Gastroesophageal sphincter (tissue), 4 donors: Measurements from ENCODE around the gene FOXE3. TPM values are rescaled to one million over a fixed set of nuclear protein-coding genes. Genes with fewer than 3 reads are reported as not detected.

Experiments used
- ATAC-seq: fragments of 150-250 bp; one replicate; pipeline ENCODE4 v1.9.1; 2016; ENCODE audit warnings: mild to moderate bottlenecking, moderate library complexity
- H3K27ac ChIP-seq, 4 donors: fragments of 200-600 bp; sonication (generic) in 3 of 4; 1 replicate in 3 of 4; 2 replicates in 1 of 4; pipeline ENCODE4 v1.5.1; 2016 to 2019
- H3K27me3 ChIP-seq: fragments of 200-600 bp; sonication (generic); one replicate; pipeline ENCODE4 v1.5.1; 2019
- H3K36me3 ChIP-seq, 2 donors: fragments of 200-600 bp; sonication (generic); one replicate each; pipeline ENCODE4 v1.5.1; 2019; ENCODE audit warnings: control low read depth in 1 of 2
- H3K4me1 ChIP-seq, 3 donors: fragments of 200-600 bp; sonication (generic); 1 replicate in 2 of 3; 2 replicates in 1 of 3; pipeline ENCODE4 v1.5.1; 2016 to 2019; ENCODE audit warnings: control low read depth in 2 of 3
- H3K4me3 ChIP-seq, 2 donors: fragments of 200-600 bp; sonication (generic); one replicate each; pipeline ENCODE4 v1.5.1; 2019; ENCODE audit warnings: mild to moderate bottlenecking in 1 of 2, moderate library complexity in 1 of 2
- H3K9me3 ChIP-seq, 3 donors: fragments of 200-600 bp; sonication (generic); one replicate each; pipeline ENCODE4 v1.5.1; 2017 to 2019; ENCODE audit warnings: control low read depth in 2 of 3
- EP300 ChIP-seq: sonication (generic); formaldehyde crosslinking; IDR thresholded peaks from one replicate; pipeline ENCODE4 v1.6.1; 2017; ENCODE audit warnings: antibody characterized with exemption, mild to moderate bottlenecking
- POLR2A ChIP-seq, 2 donors: fragments of 450-650 bp; IDR thresholded peaks; one replicate each; pipeline ENCODE4 v1.6.1; 2017; ENCODE audit warnings: antibody characterized with exemption in 2 of 2, mild to moderate bottlenecking in 2 of 2, moderate library complexity in 1 of 2
- POLR2AphosphoS5 ChIP-seq: sonication (generic); formaldehyde crosslinking; IDR thresholded peaks from one replicate; pipeline ENCODE4 v1.6.1; 2017; ENCODE audit warnings: antibody characterized with exemption
- WGBS, 2 donors: methylation state at CpG; one replicate each; pipeline ENCODE4 v1.1.5; 2018; ENCODE audit warnings: low coverage in 1 of 2; 5-methylcytosine and 5-hydroxymethylcytosine counted together
- total RNA-seq, 4 donors: library from RNA; depleted of rRNA; stranded (reverse); fragments of >200 nt; gene quantifications; one replicate each; pipeline ENCODE4 v1.1.0, GENCODE V29; 2016
- TF ChIP-seq, protein P1 (sequence below), 4 experiments: fragments of 200-600 bp in 2 of 4; fragments of 450-650 bp in 2 of 4; sonication (generic) in 1 of 4; IDR thresholded peaks; one replicate each; pipeline ENCODE4 v1.5.1; 2017 to 2019; ENCODE audit warnings: antibody characterized with exemption in 4 of 4, mild to moderate bottlenecking in 2 of 4, moderate library complexity in 2 of 4

FOXE3 gene
- not detected for total RNA-seq

DNA sequence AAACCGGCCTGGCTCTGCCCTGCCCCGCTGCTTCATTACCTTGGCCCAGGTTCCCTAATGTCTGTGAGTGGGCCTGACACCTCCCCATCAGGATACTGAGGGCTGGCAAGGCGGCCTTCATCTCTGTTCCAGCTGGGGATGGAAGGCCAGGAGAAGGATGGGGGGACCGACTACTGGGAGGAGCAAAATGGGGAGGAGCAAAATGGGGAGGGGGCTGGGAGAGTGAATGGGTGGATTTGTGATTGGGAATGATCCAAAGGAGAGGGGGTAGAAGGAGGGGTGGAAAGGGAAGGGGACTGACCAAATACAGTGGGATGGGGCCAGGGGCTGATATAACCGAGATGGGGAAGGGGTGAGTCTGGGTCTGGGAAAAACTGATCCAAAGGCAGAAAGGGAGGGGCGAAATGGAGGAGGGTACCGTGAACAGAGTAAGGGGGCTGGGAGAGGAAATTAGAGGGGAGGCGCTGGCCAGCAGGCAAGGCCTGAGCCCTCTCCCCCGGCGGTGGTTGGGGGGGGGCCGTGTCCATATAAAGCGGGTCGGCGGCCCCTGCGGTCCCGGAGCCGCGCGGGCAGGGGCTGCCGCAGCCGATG, at the start of gene FOXE3:
TSS of gene FOXE3 (plus strand) at position 558 of the 591 bp plus-strand sequence. CDS start at position 589, 31 bp downstream.
- peaks cover 83% of the 10 kb centered on the region for H3K27me3 ChIP-seq
- no peaks in the 10 kb centered on the region for H3K36me3 ChIP-seq
- TF ChIP-seq POLR2A (IDR thresholded peaks at IDR 0.05) = no peak
- no peak within 1 kb of the TSS for H3K27ac ChIP-seq
- no peak for ATAC-seq
- H3K4me3 ChIP-seq = peak within 1 kb of the TSS in 1 of 2 donors; percentile 32
- H3K9me3 ChIP-seq = no peaks in the 10 kb centered on the region
- peaks cover 0 to 13% (median 0%) of the 10 kb centered on the region in 3 donors for H3K4me1 ChIP-seq
- WGBS, 2 donors = 19 to 30% methylated on average over 6 to 13 of the region's 21 CpGs

DNA sequence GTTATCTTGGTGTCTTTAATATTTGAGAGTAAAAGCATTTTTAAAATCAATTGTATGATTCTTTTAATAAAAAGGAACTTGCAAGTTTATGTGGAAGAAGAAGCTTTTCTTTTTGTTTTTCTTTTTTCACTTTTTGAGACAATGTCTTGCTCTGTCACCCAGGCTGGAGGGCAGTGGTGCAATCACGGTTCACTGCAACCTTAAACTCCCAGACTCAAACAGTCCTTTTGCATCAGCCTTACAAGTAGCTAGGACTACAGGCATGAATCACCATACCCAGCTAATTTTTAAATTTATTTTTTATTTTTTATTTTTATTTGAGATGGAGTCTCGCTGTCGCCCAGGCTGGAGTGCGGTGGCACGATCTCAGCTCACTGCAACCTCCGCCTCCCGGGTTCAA, 48.4 kb upstream of the FOXE3 start:
- no peaks in the 10 kb centered on the region for H3K27me3 ChIP-seq
- no peaks in the 10 kb centered on the region for H3K4me1 ChIP-seq
- WGBS, 2 donors = 92 to 99% methylated on average over 7 of the region's 7 CpGs
- no peak for ATAC-seq
- peaks cover 0 to 43% of the 10 kb centered on the region in 2 donors for H3K36me3 ChIP-seq
- H3K27ac ChIP-seq = no peak overlapping the region
- no peak for TF ChIP-seq EP300
- TF ChIP-seq POLR2A (IDR thresholded peaks at IDR 0.05) = no peak
- TF ChIP-seq, protein P1, sequence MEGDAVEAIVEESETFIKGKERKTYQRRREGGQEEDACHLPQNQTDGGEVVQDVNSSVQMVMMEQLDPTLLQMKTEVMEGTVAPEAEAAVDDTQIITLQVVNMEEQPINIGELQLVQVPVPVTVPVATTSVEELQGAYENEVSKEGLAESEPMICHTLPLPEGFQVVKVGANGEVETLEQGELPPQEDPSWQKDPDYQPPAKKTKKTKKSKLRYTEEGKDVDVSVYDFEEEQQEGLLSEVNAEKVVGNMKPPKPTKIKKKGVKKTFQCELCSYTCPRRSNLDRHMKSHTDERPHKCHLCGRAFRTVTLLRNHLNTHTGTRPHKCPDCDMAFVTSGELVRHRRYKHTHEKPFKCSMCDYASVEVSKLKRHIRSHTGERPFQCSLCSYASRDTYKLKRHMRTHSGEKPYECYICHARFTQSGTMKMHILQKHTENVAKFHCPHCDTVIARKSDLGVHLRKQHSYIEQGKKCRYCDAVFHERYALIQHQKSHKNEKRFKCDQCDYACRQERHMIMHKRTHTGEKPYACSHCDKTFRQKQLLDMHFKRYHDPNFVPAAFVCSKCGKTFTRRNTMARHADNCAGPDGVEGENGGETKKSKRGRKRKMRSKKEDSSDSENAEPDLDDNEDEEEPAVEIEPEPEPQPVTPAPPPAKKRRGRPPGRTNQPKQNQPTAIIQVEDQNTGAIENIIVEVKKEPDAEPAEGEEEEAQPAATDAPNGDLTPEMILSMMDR (IDR thresholded peaks at IDR 0.05) = no peak
- TF ChIP-seq POLR2AphosphoS5 = no peak
- H3K9me3 ChIP-seq = no peaks in the 10 kb centered on the region
- H3K4me3 ChIP-seq = no peak overlapping the region

DNA sequence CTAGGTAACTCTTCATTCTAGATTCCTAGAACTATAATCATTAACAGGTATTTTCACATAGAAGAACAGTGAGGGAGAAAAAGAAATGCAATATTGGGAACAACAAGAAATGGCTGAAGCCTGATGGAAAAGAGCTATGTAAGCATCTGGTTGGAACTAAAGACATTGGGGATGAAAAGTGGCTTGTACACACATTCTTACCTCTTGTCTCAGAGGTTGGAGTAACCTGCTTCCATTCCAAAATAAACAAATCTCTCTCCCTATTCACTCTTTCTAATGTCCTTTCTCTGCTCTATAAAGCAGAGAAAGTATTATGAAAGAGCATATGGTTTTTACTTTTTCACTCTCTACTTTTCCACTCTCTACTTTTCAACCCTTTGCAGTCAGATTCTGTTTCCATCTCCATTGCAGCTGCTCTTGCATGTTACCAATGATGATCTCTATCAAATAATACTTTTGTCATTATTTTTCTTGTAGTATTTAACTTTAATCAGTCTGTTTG, 45.0 kb upstream of the FOXE3 start:
- H3K4me1 ChIP-seq = no peaks in the 10 kb centered on the region
- H3K27me3 ChIP-seq = no peaks in the 10 kb centered on the region
- TF ChIP-seq POLR2A (IDR thresholded peaks at IDR 0.05) (no peak), EP300 (no peak), POLR2AphosphoS5 (no peak)
- TF ChIP-seq, protein P1 (IDR thresholded peaks at IDR 0.05) = no peak
- H3K36me3 ChIP-seq = peaks cover 0 to 77% of the 10 kb centered on the region in 2 donors
- no peak overlapping the region for H3K27ac ChIP-seq
- no peak overlapping the region for H3K4me3 ChIP-seq
- H3K9me3 ChIP-seq = no peaks in the 10 kb centered on the region
- ATAC-seq = no peak

DNA sequence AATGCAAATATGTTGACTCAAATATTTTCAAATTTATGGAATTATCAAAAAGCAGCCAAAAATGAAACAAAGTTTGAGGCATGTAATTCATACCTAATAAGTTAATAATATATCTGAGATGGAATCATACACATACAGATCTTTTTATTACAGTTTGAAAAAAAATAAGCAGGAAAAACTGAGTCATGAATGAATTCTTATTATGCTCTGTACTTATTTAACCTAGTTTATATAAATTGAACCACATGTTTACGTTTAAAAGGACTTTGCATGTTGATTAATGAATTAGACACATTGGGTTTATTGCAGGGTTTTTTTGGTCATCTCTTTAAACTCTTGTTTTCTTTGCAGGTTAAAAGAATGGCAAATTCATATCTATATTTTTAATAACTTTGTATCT, 41.6 kb upstream of the FOXE3 start:
- no peak for ATAC-seq
- 42% methylated on average over 1 of the region's 1 CpG for WGBS, 2 donors
- peaks cover 0 to 87% of the 10 kb centered on the region in 2 donors for H3K36me3 ChIP-seq

DNA sequence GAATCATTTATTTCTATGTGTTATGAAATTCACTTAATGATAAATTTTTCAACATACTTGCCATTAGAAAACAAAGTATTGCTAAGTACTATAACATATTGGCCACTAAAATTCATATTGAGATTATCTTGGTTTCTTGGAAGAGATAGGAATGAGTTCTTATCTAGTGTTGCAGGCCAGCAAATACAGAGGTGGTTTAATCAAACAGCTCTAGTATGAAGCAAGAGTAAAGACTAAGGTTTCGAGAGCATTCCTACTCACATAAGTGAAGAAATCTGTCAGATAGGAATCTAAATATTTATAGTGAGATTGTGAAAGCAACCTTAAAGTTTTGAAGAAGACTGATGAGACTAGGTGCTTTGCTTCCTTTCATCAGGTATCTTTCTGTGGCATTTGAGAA, 37.9 kb upstream of the FOXE3 start:
- Histone ChIP-seq H3K4me1 (peaks cover 0 to 14% (median 0%) of the 10 kb centered on the region in 3 donors), H3K9me3 (no peaks in the 10 kb centered on the region), H3K4me3 (no peak overlapping the region), H3K27ac (no peak overlapping the region), H3K27me3 (no peaks in the 10 kb centered on the region), H3K36me3 (peaks cover 0 to 80% of the 10 kb centered on the region in 2 donors)
- no peak for ATAC-seq
- no peak for TF ChIP-seq POLR2AphosphoS5
- no peak for TF ChIP-seq POLR2A (IDR thresholded peaks at IDR 0.05)
- no peak for TF ChIP-seq EP300
- TF ChIP-seq, protein P1 (IDR thresholded peaks at IDR 0.05) = no peak
- WGBS, 2 donors = 36 to 60% methylated on average over 1 of the region's 1 CpG

More for the DNA sequence above, 41.6 kb upstream of the FOXE3 start:
- Histone ChIP-seq H3K4me1 (peaks cover 0 to 14% (median 0%) of the 10 kb centered on the region in 3 donors), H3K9me3 (no peaks in the 10 kb centered on the region), H3K4me3 (no peak overlapping the region), H3K27ac (no peak overlapping the region), H3K27me3 (no peaks in the 10 kb centered on the region)
- no peak for TF ChIP-seq POLR2AphosphoS5
- TF ChIP-seq, protein P1 (IDR thresholded peaks at IDR 0.05) = no peak
- no peak for TF ChIP-seq EP300
- TF ChIP-seq POLR2A (IDR thresholded peaks at IDR 0.05) = no peak
